IMR-90 (cell line): ENCODE results near the gene ANLN.

Experiments used
- CEBPB ChIP-seq: IDR thresholded peaks from 2 replicates; pipeline ENCODE4 v1.6.1; 2012; ENCODE audit warnings: low read depth, low read length, improper control_type of control experiment
- CTCF ChIP-seq: conservative IDR thresholded peaks from 2 replicates; pipeline ENCODE4 v1.5.1; 2012; ENCODE audit warnings: mild to moderate bottlenecking, low read depth, low read length, improper control_type of control experiment
- MXI1 ChIP-seq: IDR thresholded peaks from 2 replicates; pipeline ENCODE4 v1.6.1; 2012; ENCODE audit warnings: low read depth, mild to moderate bottlenecking, low read length, moderate library complexity, borderline replicate concordance
- POLR2A ChIP-seq: IDR thresholded peaks from 2 replicates; pipeline ENCODE4 v1.6.1; 2012; ENCODE audit warnings: mild to moderate bottlenecking, low read depth, low read length
- RAD21 ChIP-seq: IDR thresholded peaks from 2 replicates; pipeline ENCODE4 v1.6.1; 2012; ENCODE audit warnings: low read length, improper control_type of control experiment
- RFX5 ChIP-seq: IDR thresholded peaks from 2 replicates; pipeline ENCODE4 v1.8.0; 2012; ENCODE audit warnings: low read depth, mild to moderate bottlenecking, low read length, moderate library complexity
- SMC3 ChIP-seq: fragments of 150-350 bp; IDR thresholded peaks from 2 replicates; pipeline ENCODE4 v1.6.1; 2016; ENCODE audit warnings: low read depth, mild to moderate bottlenecking, antibody characterized with exemption, low read length, moderate library complexity
- USF2 ChIP-seq: fragments of 150-350 bp; IDR thresholded peaks from 2 replicates; pipeline ENCODE4 v1.6.1; 2017; ENCODE audit warnings: mild to moderate bottlenecking, antibody characterized with exemption, low read length, low read depth

GRCh38 chr7:36439624-36440023 is 50.0 kb downstream of the ANLN start:
- TF ChIP-seq CTCF (no peak), CEBPB (no peak), SMC3 (no peak), POLR2A (no peak), RAD21 (no peak), MXI1 (no peak), RFX5 (no peak), USF2 (no peak)
